Fibroblast of lung (primary cell): Measurements from ENCODE around the gene BMS1. TPM values are rescaled to one million over a fixed set of nuclear protein-coding genes. Genes with fewer than 3 reads are reported as not detected.

Experiments
- DNase-seq, 2 donors: peaks; one replicate each; pipeline versions ENCODE4 v3.0.0 to v3.0.0-alpha.2; 2010; ENCODE audit warnings: low read depth in 2 of 2
- H2AFZ ChIP-seq: 2 replicates; pipeline ENCODE4 v1.5.1; 2012; ENCODE audit warnings: low read length, control low read depth, inconsistent platforms
- H3K27ac ChIP-seq: 2 replicates; pipeline ENCODE4 v1.5.1; 2011; ENCODE audit warnings: low read length, control low read depth; ENCODE audit not compliant: insufficient read depth
- H3K27me3 ChIP-seq: 2 replicates; pipeline ENCODE4 v1.5.1; 2011; ENCODE audit warnings: mild to moderate bottlenecking, low read length; ENCODE audit not compliant: control insufficient read depth, insufficient read depth
- H3K36me3 ChIP-seq: 2 replicates; pipeline ENCODE4 v1.5.1; 2011; ENCODE audit warnings: low read length; ENCODE audit not compliant: control insufficient read depth, insufficient read depth
- H3K4me1 ChIP-seq: 2 replicates; pipeline ENCODE4 v1.5.1; 2011; ENCODE audit warnings: low read length; ENCODE audit not compliant: control insufficient read depth, insufficient read depth; ENCODE audit errors: extremely low read depth
- H3K4me2 ChIP-seq: 2 replicates; pipeline ENCODE4 v1.5.1; 2011; ENCODE audit warnings: low read length, control low read depth; ENCODE audit not compliant: insufficient read depth; ENCODE audit errors: extremely low read depth
- H3K4me3 ChIP-seq, 4 experiments: fragments of 200-600 bp in 1 of 4; sonication (generic) in 1 of 4; replicated peaks in 1 of 4; 2 replicates each; pipeline ENCODE4 v1.5.1; 2011 to 2016; ENCODE audit warnings: low read length in 4 of 4, low read depth in 3 of 4, mild to moderate bottlenecking in 3 of 4, control low read depth in 2 of 4, inconsistent platforms in 1 of 4, mixed read lengths in 1 of 4; ENCODE audit not compliant: insufficient read depth in 1 of 4; ENCODE audit errors: control extremely low read depth in 1 of 4
- H3K79me2 ChIP-seq: 2 replicates; pipeline ENCODE4 v1.5.1; 2012; ENCODE audit warnings: mild to moderate bottlenecking, low read length, inconsistent platforms; ENCODE audit not compliant: control insufficient read depth, insufficient read depth
- H3K9ac ChIP-seq: 2 replicates; pipeline ENCODE4 v1.5.1; 2011; ENCODE audit warnings: mild to moderate bottlenecking, low read length, control low read depth; ENCODE audit not compliant: insufficient read depth
- H3K9me3 ChIP-seq: 2 replicates; pipeline ENCODE4 v1.5.1; 2012; ENCODE audit warnings: low read depth, low read length; ENCODE audit not compliant: control insufficient read depth, insufficient read depth
- H4K20me1 ChIP-seq: 2 replicates; pipeline ENCODE4 v1.5.1; 2011; ENCODE audit warnings: low read length; ENCODE audit not compliant: control insufficient read depth, insufficient read depth; ENCODE audit errors: extremely low read depth
- EZH2 ChIP-seq: IDR thresholded peaks from 2 replicates; pipeline ENCODE4 v1.5.1; 2012; ENCODE audit warnings: low read length, control low read depth, mild to moderate bottlenecking; ENCODE audit errors: missing control alignments
- polyA plus RNA-seq, 2 donors: library from polyadenylated mRNA; depleted of rRNA in 1 of 2; stranded (reverse) in 1 of 2; unstranded in 1 of 2; fragments of >200 nt; gene quantifications; 2 replicates each; pipeline ENCODE4 v1.2.1, GENCODE V29; 2011 to 2012; ENCODE audit warnings: missing spikeins in 1 of 2
- total RNA-seq: library from RNA; depleted of rRNA; stranded (reverse); fragments of >200 nt; gene quantifications from 2 replicates; pipeline ENCODE4 v1.2.1, GENCODE V29; 2014
- TF ChIP-seq, protein P1 (sequence below), 2 donors: IDR thresholded peaks in 1 of 2; conservative IDR thresholded peaks in 1 of 2; 1 replicate in 1 of 2; 2 replicates in 1 of 2; pipeline ENCODE4 v1.5.1; 2011 to 2012; ENCODE audit warnings: low read length in 2 of 2, control low read depth in 1 of 2, inconsistent platforms in 1 of 2, low read depth in 1 of 2, mild to moderate bottlenecking in 1 of 2

The BMS1 gene
- total and polyA plus RNA-seq, 2 donors (not counting 1 experiment from before 2014, with no cell fraction given), result 6.4 to 13.9 TPM

- no peaks in the 10 kb centered on the region for H3K79me2 ChIP-seq
- H3K9me3 ChIP-seq, result no peaks in the 10 kb centered on the region
- H3K27me3 ChIP-seq, result no peaks in the 10 kb centered on the region
- no peak overlapping the region for H2AFZ ChIP-seq
- no peak for DNase-seq
- H3K4me2 ChIP-seq, result no peak overlapping the region
- no peak for TF ChIP-seq EZH2
- H3K36me3 ChIP-seq, result no peaks in the 10 kb centered on the region
- H3K9ac ChIP-seq, result no peak overlapping the region
- no peak overlapping the region for H3K27ac ChIP-seq
- no peak overlapping the region for H3K4me3 ChIP-seq
- no peaks in the 10 kb centered on the region for H4K20me1 ChIP-seq
- no peaks in the 10 kb centered on the region for H3K4me1 ChIP-seq
These were observed 13.4 kb upstream of the BMS1 start for GRCh38 chr10:42769173-42769572.

DNA sequence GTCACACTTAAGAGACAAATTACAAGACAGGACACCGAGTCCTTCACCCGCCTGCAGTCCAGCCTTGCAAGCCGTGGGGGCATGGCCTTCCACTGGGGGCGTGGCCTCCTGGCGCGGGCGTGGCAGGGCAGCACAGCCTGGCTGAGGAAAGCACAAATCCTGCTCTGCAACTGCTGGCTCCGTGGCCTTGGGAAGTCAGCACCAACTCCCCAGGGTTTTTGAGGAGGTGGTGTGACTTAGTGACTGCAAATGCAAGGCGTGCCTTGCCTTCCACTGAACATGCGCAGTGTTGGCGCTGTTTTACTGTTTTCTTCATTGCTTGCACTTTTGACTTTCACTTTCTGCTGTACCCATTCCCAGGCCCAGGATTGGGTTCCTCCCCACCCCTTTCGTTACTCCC, 12.9 kb upstream of the BMS1 start:
- Histone ChIP-seq H3K4me2 (no peak overlapping the region), H3K27me3 (no peaks in the 10 kb centered on the region), H3K4me3 (no peak overlapping the region), H2AFZ (no peak overlapping the region), H3K79me2 (no peaks in the 10 kb centered on the region), H4K20me1 (no peaks in the 10 kb centered on the region), H3K9ac (no peak overlapping the region), H3K36me3 (no peaks in the 10 kb centered on the region), H3K4me1 (no peaks in the 10 kb centered on the region), H3K27ac (no peak overlapping the region), H3K9me3 (no peaks in the 10 kb centered on the region)
- no peak for TF ChIP-seq EZH2
- TF ChIP-seq, protein P1, sequence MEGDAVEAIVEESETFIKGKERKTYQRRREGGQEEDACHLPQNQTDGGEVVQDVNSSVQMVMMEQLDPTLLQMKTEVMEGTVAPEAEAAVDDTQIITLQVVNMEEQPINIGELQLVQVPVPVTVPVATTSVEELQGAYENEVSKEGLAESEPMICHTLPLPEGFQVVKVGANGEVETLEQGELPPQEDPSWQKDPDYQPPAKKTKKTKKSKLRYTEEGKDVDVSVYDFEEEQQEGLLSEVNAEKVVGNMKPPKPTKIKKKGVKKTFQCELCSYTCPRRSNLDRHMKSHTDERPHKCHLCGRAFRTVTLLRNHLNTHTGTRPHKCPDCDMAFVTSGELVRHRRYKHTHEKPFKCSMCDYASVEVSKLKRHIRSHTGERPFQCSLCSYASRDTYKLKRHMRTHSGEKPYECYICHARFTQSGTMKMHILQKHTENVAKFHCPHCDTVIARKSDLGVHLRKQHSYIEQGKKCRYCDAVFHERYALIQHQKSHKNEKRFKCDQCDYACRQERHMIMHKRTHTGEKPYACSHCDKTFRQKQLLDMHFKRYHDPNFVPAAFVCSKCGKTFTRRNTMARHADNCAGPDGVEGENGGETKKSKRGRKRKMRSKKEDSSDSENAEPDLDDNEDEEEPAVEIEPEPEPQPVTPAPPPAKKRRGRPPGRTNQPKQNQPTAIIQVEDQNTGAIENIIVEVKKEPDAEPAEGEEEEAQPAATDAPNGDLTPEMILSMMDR (conservative IDR thresholded peaks at IDR 0.05 in 1 of 2, IDR thresholded peaks at IDR 0.05 in 1 of 2; ENCODE audit: low read depth in 1 of 2, low read length in 2 of 2), result no peak
- DNase-seq, result no peak

- TF ChIP-seq, protein P1 (conservative IDR thresholded peaks at IDR 0.05 in 1 of 2, IDR thresholded peaks at IDR 0.05 in 1 of 2; ENCODE audit: low read depth in 1 of 2, low read length in 2 of 2), result no peak
- no peak for TF ChIP-seq EZH2
- no peaks in the 10 kb centered on the region for H3K4me1 ChIP-seq
- no peak overlapping the region for H3K4me3 ChIP-seq
- H3K27ac ChIP-seq, result no peak overlapping the region
- H2AFZ ChIP-seq, result no peak overlapping the region
- H4K20me1 ChIP-seq, result no peaks in the 10 kb centered on the region
- no peak overlapping the region for H3K9ac ChIP-seq
- no peak for DNase-seq
- H3K9me3 ChIP-seq, result no peaks in the 10 kb centered on the region
- H3K4me2 ChIP-seq, result no peak overlapping the region
- no peaks in the 10 kb centered on the region for H3K79me2 ChIP-seq
- H3K27me3 ChIP-seq, result no peaks in the 10 kb centered on the region
- H3K36me3 ChIP-seq, result no peaks in the 10 kb centered on the region
These were observed 5.9 kb upstream of the BMS1 start for GRCh38 chr10:42776681-42777080.
